Activated CD8-positive, alpha-beta memory T cell treated with anti-CD3 and anti-CD28 coated beads for 36 hours (primary cell): ENCODE measurements around the gene FOXK2. TPM values are rescaled to one million over a fixed set of nuclear protein-coding genes. Genes with fewer than 3 reads are reported as not detected.

Source experiments
- CTCF ChIA-PET: fragments of 350-600 bp; sonication (Branson Sonifier 250); formaldehyde crosslinking; loops from one replicate; lab custom pipeline; 2021; ENCODE audit warnings: antibody characterized with exemption; lab: Charles Lee
- POLR2A ChIA-PET: fragments of 350-600 bp; sonication (Branson Sonifier 250); formaldehyde crosslinking; loops from one replicate; lab custom pipeline; 2021; ENCODE audit warnings: antibody characterized with exemption; lab: Charles Lee
- total RNA-seq, 2 experiments: library from RNA; stranded (reverse); gene quantifications; one replicate each; pipeline ENCODE4 v1.2.3, GENCODE V29; 2021

The FOXK2 gene
- total RNA-seq, 2 experiments from 2014 or later: 73.1 to 74.9 TPM

- POLR2A ChIA-PET: no interaction called here
- CTCF ChIA-PET: no interaction called here
Measured at GRCh38 chr17:82608816-82609215, 89.3 kb downstream of the FOXK2 start.

GRCh38 chr17:82609655-82610054 is 90.1 kb downstream of the FOXK2 start:
- ChIA-PET CTCF (interaction anchor here (1.1 kb wide), 1 partner anchor 55 kb away, joined by 3 read pairs; no protein-coding TSS in a partner anchor), POLR2A (no interaction called here)

GRCh38 chr17:82611140-82612058 is 91.9 kb downstream of the FOXK2 start:
- CTCF ChIA-PET: no interaction called here
- POLR2A ChIA-PET: interaction anchor here (0.7 kb wide), 1 partner anchor 19 kb away, joined by 7 read pairs; no protein-coding TSS in a partner anchor

- CTCF ChIA-PET: no interaction called here
- POLR2A ChIA-PET: no interaction called here
Measured at GRCh38 chr17:82613283-82614094, 94.0 kb downstream of the FOXK2 start.

GRCh38 chr17:82614095-82614631 is 94.6 kb downstream of the FOXK2 start:
- POLR2A ChIA-PET: no interaction called here
- CTCF ChIA-PET: no interaction called here

- ChIA-PET CTCF (no interaction called here), POLR2A (no interaction called here)
Measured at GRCh38 chr17:82615084-82616020, 95.8 kb downstream of the FOXK2 start.

GRCh38 chr17:82616021-82616711 is 96.6 kb downstream of the FOXK2 start:
- POLR2A ChIA-PET: no interaction called here
- CTCF ChIA-PET: no interaction called here

- POLR2A ChIA-PET: no interaction called here
Measured at GRCh38 chr17:82619211-82619610, 99.7 kb downstream of the FOXK2 start.

GRCh38 chr17:82619641-82620040 is 100.1 kb downstream of the FOXK2 start:
- ChIA-PET POLR2A (no interaction called here), CTCF (no interaction called here)

More at GRCh38 chr17:82619211-82619610, 99.7 kb downstream of the FOXK2 start:
- CTCF ChIA-PET: no interaction called here

GRCh38 chr17:82623707-82624106 is 104.2 kb downstream of the FOXK2 start:
- CTCF ChIA-PET: no interaction called here

GRCh38 chr17:82627405-82627804 is 107.9 kb downstream of the FOXK2 start:
- ChIA-PET POLR2A (no interaction called here), CTCF (no interaction called here)

More at GRCh38 chr17:82623707-82624106, 104.2 kb downstream of the FOXK2 start:
- POLR2A ChIA-PET: no interaction called here

GRCh38 chr17:82629748-82630147 is 110.2 kb downstream of the FOXK2 start:
- CTCF ChIA-PET: interaction anchor here (1.1 kb wide), 1 partner anchor 31 kb away, joined by 3 read pairs; no protein-coding TSS in a partner anchor
- POLR2A ChIA-PET: no interaction called here

GRCh38 chr17:82630212-82630611 is 110.7 kb downstream of the FOXK2 start:
- POLR2A ChIA-PET: interaction anchor here (0.5 kb wide), 1 partner anchor 19 kb away, joined by 7 read pairs; no protein-coding TSS in a partner anchor
- CTCF ChIA-PET: no interaction called here

- ChIA-PET POLR2A (no interaction called here), CTCF (no interaction called here)
Measured at GRCh38 chr17:82631544-82631943, 112.0 kb downstream of the FOXK2 start.

- ChIA-PET POLR2A (no interaction called here), CTCF (interaction anchor here (0.7 kb wide), 1 partner anchor 20 kb away, joined by 3 read pairs; no protein-coding TSS in a partner anchor)
Measured at GRCh38 chr17:82632451-82632850, 112.9 kb downstream of the FOXK2 start.

- POLR2A ChIA-PET: no interaction called here
Measured at GRCh38 chr17:82633343-82633742, 113.8 kb downstream of the FOXK2 start.

GRCh38 chr17:82636626-82637598 is 117.4 kb downstream of the FOXK2 start:
- POLR2A ChIA-PET: no interaction called here

More at GRCh38 chr17:82633343-82633742, 113.8 kb downstream of the FOXK2 start:
- CTCF ChIA-PET: no interaction called here

More at GRCh38 chr17:82636626-82637598, 117.4 kb downstream of the FOXK2 start:
- CTCF ChIA-PET: no interaction called here
